GM23338 (cell line): ENCODE measurements around the gene PARP1. TPM values are rescaled to one million over a fixed set of nuclear protein-coding genes. Genes with fewer than 3 reads are reported as not detected.

Experiments used
- ATAC-seq: fragments of 200-7000 bp; cut with Tn5 transposase; 3 replicates; pipeline ENCODE4 v1.9.1; 2020
- DNase-seq: peaks from one replicate; pipeline ENCODE4 v3.0.0-alpha.2; 2015; ENCODE audit warnings: low spot score
- H2AFZ ChIP-seq: fragments of 200-600 bp; sonication (generic); 2 replicates; pipeline ENCODE4 v1.8.0; 2016; ENCODE audit warnings: antibody characterized with exemption, mild to moderate bottlenecking, moderate library complexity
- H3F3A ChIP-seq: fragments of 200-600 bp; sonication (generic); replicated peaks from 2 replicates; pipeline ENCODE4 v1.8.0; 2017; ENCODE audit warnings: antibody characterized with exemption, mixed run types, low read depth
- H3K27ac ChIP-seq: fragments of 200-600 bp; sonication (generic); 2 replicates; pipeline ENCODE4 v1.6.1; 2016; ENCODE audit warnings: low read depth
- H3K27me3 ChIP-seq: fragments of 200-600 bp; sonication (generic); 2 replicates; pipeline ENCODE4 v1.8.0; 2016; ENCODE audit warnings: mild to moderate bottlenecking, mixed run types, moderate library complexity; ENCODE audit not compliant: insufficient read depth
- H3K36me3 ChIP-seq: fragments of 200-600 bp; sonication (generic); 2 replicates; pipeline ENCODE4 v1.8.0; 2016; ENCODE audit warnings: mild to moderate bottlenecking; ENCODE audit not compliant: insufficient read depth
- H3K4me1 ChIP-seq: fragments of 200-600 bp; sonication (generic); 2 replicates; pipeline ENCODE4 v1.8.0; 2016; ENCODE audit warnings: mild to moderate bottlenecking, moderate library complexity; ENCODE audit not compliant: insufficient read depth
- H3K4me2 ChIP-seq: fragments of 200-600 bp; sonication (generic); 2 replicates; pipeline ENCODE4 v1.7.1; 2017; ENCODE audit warnings: mixed run types
- H3K4me3 ChIP-seq: fragments of 200-600 bp; sonication (generic); 2 replicates; pipeline ENCODE4 v1.6.1; 2016; ENCODE audit warnings: mixed run types
- H3K79me2 ChIP-seq: fragments of 200-600 bp; sonication (generic); replicated peaks from 2 replicates; pipeline ENCODE4 v1.8.0; 2017; ENCODE audit warnings: mild to moderate bottlenecking; ENCODE audit not compliant: insufficient read depth
- H3K9me2 ChIP-seq: fragments of 200-600 bp; sonication (generic); 2 replicates; pipeline ENCODE4 v1.8.0; 2017; ENCODE audit not compliant: insufficient read depth
- H4K20me1 ChIP-seq: fragments of 200-600 bp; sonication (generic); replicated peaks from 2 replicates; pipeline ENCODE4 v1.8.0; 2017; ENCODE audit warnings: mild to moderate bottlenecking; ENCODE audit not compliant: insufficient read depth
- H3K27ac Mint-ChIP-seq: 2 replicates; pipeline ENCODE4 v1.8.0; 2020; ENCODE audit warnings: inconsistent platforms, mild to moderate bottlenecking, moderate library complexity, mixed read lengths
- H3K27me3 Mint-ChIP-seq: 3 replicates; pipeline ENCODE4 v1.8.0; 2022; ENCODE audit warnings: low read depth, mild to moderate bottlenecking, moderate library complexity, mixed read lengths, inconsistent platforms; ENCODE audit not compliant: insufficient read depth, poor library complexity
- H3K36me3 Mint-ChIP-seq: 3 replicates; pipeline ENCODE4 v1.8.0; 2021; ENCODE audit warnings: low read depth, mild to moderate bottlenecking, inconsistent platforms, moderate library complexity, mixed read lengths
- H3K4me1 Mint-ChIP-seq: 3 replicates; pipeline ENCODE4 v1.8.0; 2020; ENCODE audit warnings: mild to moderate bottlenecking, inconsistent platforms, mixed read lengths
- H3K4me3 Mint-ChIP-seq: 3 replicates; pipeline ENCODE4 v1.8.0; 2021; ENCODE audit warnings: moderate library complexity, mild to moderate bottlenecking, inconsistent platforms, mixed read lengths
- H3K9me3 Mint-ChIP-seq: 3 replicates; pipeline ENCODE4 v1.8.0; 2020; ENCODE audit warnings: moderate library complexity, mild to moderate bottlenecking, inconsistent platforms, mixed read lengths
- CREB1 ChIP-seq: fragments of 250-450 bp; sonication (Bioruptor Pico); IDR thresholded peaks from 2 replicates; pipeline ENCODE4 v1.5.0; 2020; ENCODE audit warnings: low read depth, mild to moderate bottlenecking, moderate library complexity
- CTCF ChIP-seq, 2 experiments: fragments of 200-600 bp in 1 of 2; sonication (generic) in 1 of 2; conservative IDR thresholded peaks; 2 replicates each; pipeline versions ENCODE4 v1.5.1 to v1.6.1; 2016 to 2017; ENCODE audit warnings: antibody characterized with exemption in 2 of 2, low read depth in 2 of 2, mild to moderate bottlenecking in 2 of 2, moderate library complexity in 1 of 2
- ETS1 ChIP-seq: IDR thresholded peaks from 2 replicates; pipeline ENCODE4 v1.6.1; 2016; ENCODE audit warnings: antibody characterized with exemption
- EZH2 ChIP-seq: fragments of 200-600 bp; sonication (generic); IDR thresholded peaks from one replicate; pipeline ENCODE4 v1.8.0; 2017; ENCODE audit warnings: antibody characterized with exemption, mild to moderate bottlenecking, low read depth; ENCODE audit not compliant: unreplicated experiment
- EZH2phosphoT487 ChIP-seq: fragments of 200-600 bp; sonication (generic); IDR thresholded peaks from one replicate; pipeline ENCODE4 v1.8.1; 2018; ENCODE audit warnings: antibody characterized with exemption; ENCODE audit not compliant: unreplicated experiment
- JUNB ChIP-seq: IDR thresholded peaks from one replicate; pipeline ENCODE4 v1.6.1; 2016; ENCODE audit warnings: antibody characterized with exemption; ENCODE audit not compliant: unreplicated experiment
- NANOG ChIP-seq: IDR thresholded peaks from 2 replicates; pipeline ENCODE4 v1.6.1; 2016; ENCODE audit warnings: antibody characterized with exemption, borderline replicate concordance
- POLR2AphosphoS5 ChIP-seq: IDR thresholded peaks from 2 replicates; pipeline ENCODE4 v1.6.1; 2016; ENCODE audit warnings: antibody characterized with exemption, low read depth
- REST ChIP-seq: IDR thresholded peaks from one replicate; pipeline ENCODE4 v1.6.1; 2018; ENCODE audit warnings: antibody characterized with exemption; ENCODE audit not compliant: unreplicated experiment
- STAT1 ChIP-seq: IDR thresholded peaks from one replicate; pipeline ENCODE4 v1.6.1; 2016; ENCODE audit warnings: antibody characterized with exemption; ENCODE audit not compliant: unreplicated experiment
- ZNF114 ChIP-seq: fragments of 250-450 bp; sonication (Bioruptor Pico); IDR thresholded peaks from 2 replicates; pipeline ENCODE4 v1.5.0; 2020; ENCODE audit warnings: mild to moderate bottlenecking, moderate library complexity
- ZNF331 ChIP-seq: fragments of 250-450 bp; sonication (Bioruptor Pico); IDR thresholded peaks from 2 replicates; pipeline ENCODE4 v1.5.0; 2020; ENCODE audit warnings: low read depth, mild to moderate bottlenecking, moderate library complexity
- ZNF462 ChIP-seq: fragments of 250-450 bp; sonication (Bioruptor Pico); IDR thresholded peaks from 2 replicates; pipeline ENCODE4 v1.5.0; 2020; ENCODE audit warnings: mild to moderate bottlenecking, moderate library complexity
- polyA plus RNA-seq: library from polyadenylated mRNA; unstranded; fragments of >200 nt; fragmentation: Nextera tagmentation; extraction: Ambion mirVana; gene quantifications from 2 replicates; pipeline ENCODE4 v1.2.1, GENCODE V29; 2016
- total RNA-seq: library from RNA; depleted of rRNA; stranded (reverse); fragments of >200 nt; shearing (Covaris generic); gene quantifications from 2 replicates; pipeline ENCODE4 v1.2.3, GENCODE V29; 2014

PARP1 gene
- total and polyA plus RNA-seq, 2 experiments from 2014 or later = 877 to 1,082 TPM

- Histone ChIP-seq H3K4me3 (no peak overlapping the region), H4K20me1 (no peaks in the 10 kb centered on the region), H3K27me3 (no peaks in the 10 kb centered on the region), H3K79me2 (no peaks in the 10 kb centered on the region), H3K9me2 (no peaks in the 10 kb centered on the region), H3K4me2 (no peak overlapping the region), H3K4me1 (no peaks in the 10 kb centered on the region), H3K36me3 (no peaks in the 10 kb centered on the region), H3F3A (no peaks in the 10 kb centered on the region), H2AFZ (no peak overlapping the region), H3K27ac (no peak overlapping the region)
- Mint-ChIP-seq H3K9me3 (no peaks in the 10 kb centered on the region; the same call in 2 of the 3 replicates), H3K27me3 (peaks cover 3% of the 10 kb centered on the region), H3K27ac (no peak overlapping the region), H3K4me3 (no peak overlapping the region), H3K4me1 (no peaks in the 10 kb centered on the region), H3K36me3 (no peaks in the 10 kb centered on the region)
- ATAC-seq (no peak), DNase-seq (no peak)
- TF ChIP-seq CTCF (conservative IDR thresholded peaks at IDR 0.05; ENCODE audit: low read depth in 2 of 2) = no peak
- TF ChIP-seq CREB1 (CRISPR knock-in tag) = no peak
- no peak for TF ChIP-seq ZNF331 (CRISPR knock-in tag)
- no peak for TF ChIP-seq ETS1
- no peak for TF ChIP-seq EZH2phosphoT487
- no peak for TF ChIP-seq ZNF462 (CRISPR knock-in tag)
- TF ChIP-seq POLR2AphosphoS5 = no peak
- no peak for TF ChIP-seq JUNB
- TF ChIP-seq ZNF114 = no peak
- TF ChIP-seq EZH2 = no peak
- no peak for TF ChIP-seq STAT1
- no peak for TF ChIP-seq NANOG
- no peak for TF ChIP-seq REST
Measured at GRCh38 chr1:226318471-226318870, 89.4 kb downstream of the PARP1 start.
